Inferior parietal cortex (tissue), 1 donor: ENCODE data around the gene SH3BP2.
A peak's percentile ranks its signal among the peaks of the same experiment; 100 is the strongest.

Experiments
- DNase-seq: peaks from one replicate; pipeline ENCODE4 v3.0.0-alpha.2; 2016; ENCODE audit errors: extremely low spot score

The SH3BP2 gene

GRCh38 chr4:2790583-2791517 lies 2.0 kb upstream of the SH3BP2 start:
- DNase-seq, result no peak

GRCh38 chr4:2791518-2792395 lies 1.1 kb upstream of the SH3BP2 start:
- no peak for DNase-seq

GRCh38 chr4:2792396-2792710 lies 532 bp upstream of the SH3BP2 start:
- DNase-seq, result no peak

- no peak for DNase-seq
These were observed 951 bp downstream of the SH3BP2 start for GRCh38 chr4:2793586-2794485.

- no peak for DNase-seq
These were observed 1.8 kb downstream of the SH3BP2 start for GRCh38 chr4:2794486-2795299.

- DNase-seq, result no peak
These were observed 2.5 kb downstream of the SH3BP2 start for GRCh38 chr4:2795300-2795892.

- DNase-seq, result no peak
These were observed 3.3 kb downstream of the SH3BP2 start for GRCh38 chr4:2795893-2796848.

- DNase-seq, result no peak
These were observed 4.1 kb downstream of the SH3BP2 start for GRCh38 chr4:2796849-2797544.

GRCh38 chr4:2797545-2798305 lies 4.8 kb downstream of the SH3BP2 start:
- DNase-seq, result no peak

GRCh38 chr4:2798399-2799223 lies 5.7 kb downstream of the SH3BP2 start:
- DNase-seq, result no peak

- no peak for DNase-seq
These were observed 6.5 kb downstream of the SH3BP2 start for GRCh38 chr4:2799224-2799911.

GRCh38 chr4:2799971-2800690 lies 7.2 kb downstream of the SH3BP2 start:
- DNase-seq, result no peak

GRCh38 chr4:2800691-2801596 lies 8.1 kb downstream of the SH3BP2 start:
- peak; percentile 44 for DNase-seq

GRCh38 chr4:2802618-2803531 lies 10.0 kb downstream of the SH3BP2 start:
- no peak for DNase-seq
